C4-2B (cell line): ENCODE data around the gene KREMEN2.

Source experiments
- CTCF ChIP-seq: fragments of 450-650 bp; conservative IDR thresholded peaks from 2 replicates; pipeline ENCODE4 v1.5.1; 2017; ENCODE audit warnings: mild to moderate bottlenecking
- ZFX ChIP-seq: fragments of 450-650 bp; IDR thresholded peaks from 2 replicates; pipeline ENCODE4 v1.6.1; 2017

DNA sequence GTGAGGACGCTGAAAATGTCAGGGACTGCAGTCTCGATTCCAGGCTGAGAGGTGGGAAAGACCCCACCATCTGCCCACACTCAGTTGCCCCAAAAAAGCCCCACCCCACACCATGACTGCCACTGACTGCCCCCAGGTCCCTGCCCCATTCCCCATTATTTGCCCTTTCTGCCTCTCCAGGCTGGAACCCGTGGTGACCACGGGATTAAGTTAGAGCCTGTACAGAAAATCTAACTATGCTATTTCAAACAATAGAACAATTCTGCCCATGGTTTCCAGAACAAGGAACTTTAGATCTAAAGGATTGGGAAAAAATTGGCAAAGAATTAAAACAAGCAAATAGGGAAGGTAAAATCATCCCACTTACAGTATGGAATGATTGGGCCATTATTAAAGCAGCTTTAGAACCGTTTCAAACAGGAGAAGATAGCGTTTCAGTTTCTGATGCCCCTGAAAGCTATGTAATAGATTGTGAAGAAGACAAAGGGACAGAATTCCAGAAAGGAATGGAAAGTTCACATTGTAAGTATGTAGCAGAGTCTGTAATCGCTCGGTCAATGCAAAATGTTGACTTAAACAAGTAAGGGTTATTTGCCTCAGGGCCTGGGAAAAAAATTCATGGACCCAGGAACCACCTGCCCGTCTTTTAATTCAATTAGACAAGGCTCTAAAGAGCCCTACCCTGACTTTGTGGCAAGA, 38.0 kb upstream of the KREMEN2 start:
- no peak for TF ChIP-seq CTCF
- TF ChIP-seq ZFX = no peak
